Measurements from ENCODE around the gene INO80D.

DNA sequence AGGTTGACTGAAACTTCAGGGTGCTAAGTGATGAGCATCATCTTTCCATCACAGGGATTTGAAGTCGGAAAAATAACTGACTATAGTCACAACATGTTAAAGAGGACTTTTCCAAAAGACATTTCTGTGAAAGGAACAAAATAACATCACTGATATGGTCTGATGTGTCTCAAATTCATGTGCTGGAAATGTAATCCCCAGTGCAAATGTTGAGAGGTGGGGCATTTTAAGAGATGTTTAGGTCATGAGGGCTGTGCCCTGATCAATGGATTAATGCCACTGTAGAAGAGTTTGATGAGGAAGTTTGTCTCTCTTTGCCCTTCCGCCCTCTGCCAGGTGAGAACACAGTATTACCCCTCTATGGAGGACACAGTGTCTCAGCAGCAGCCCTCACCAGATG lies 95.9 kb downstream of the INO80D start:
- TF ChIP-seq, protein P1, sequence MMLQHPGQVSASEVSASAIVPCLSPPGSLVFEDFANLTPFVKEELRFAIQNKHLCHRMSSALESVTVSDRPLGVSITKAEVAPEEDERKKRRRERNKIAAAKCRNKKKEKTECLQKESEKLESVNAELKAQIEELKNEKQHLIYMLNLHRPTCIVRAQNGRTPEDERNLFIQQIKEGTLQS (IDR thresholded peaks at IDR 0.05; ENCODE audit: insufficient read depth, low read depth, low read length), result no peak
- TF ChIP-seq ZNF274 (IDR thresholded peaks at IDR 0.05; ENCODE audit: borderline replicate concordance, extremely low read depth, low read length) (no peak), POLR2AphosphoS5 (IDR thresholded peaks at IDR 0.05; ENCODE audit: low read depth, low read length) (no peak), POLR2A (IDR thresholded peaks at IDR 0.05; ENCODE audit: control extremely low read depth in 1 of 2, low read depth in 2 of 2, low read length in 2 of 2) (no peak)
- TF ChIP-seq, protein P2, sequence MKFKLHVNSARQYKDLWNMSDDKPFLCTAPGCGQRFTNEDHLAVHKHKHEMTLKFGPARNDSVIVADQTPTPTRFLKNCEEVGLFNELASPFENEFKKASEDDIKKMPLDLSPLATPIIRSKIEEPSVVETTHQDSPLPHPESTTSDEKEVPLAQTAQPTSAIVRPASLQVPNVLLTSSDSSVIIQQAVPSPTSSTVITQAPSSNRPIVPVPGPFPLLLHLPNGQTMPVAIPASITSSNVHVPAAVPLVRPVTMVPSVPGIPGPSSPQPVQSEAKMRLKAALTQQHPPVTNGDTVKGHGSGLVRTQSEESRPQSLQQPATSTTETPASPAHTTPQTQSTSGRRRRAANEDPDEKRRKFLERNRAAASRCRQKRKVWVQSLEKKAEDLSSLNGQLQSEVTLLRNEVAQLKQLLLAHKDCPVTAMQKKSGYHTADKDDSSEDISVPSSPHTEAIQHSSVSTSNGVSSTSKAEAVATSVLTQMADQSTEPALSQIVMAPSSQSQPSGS (IDR thresholded peaks at IDR 0.05; ENCODE audit: low read length), result no peak

Data from H1 (cell line).